Neural progenitor cell (in vitro differentiated cells): Measurements from ENCODE around the gene CST11.

Source experiments
- EZH2phosphoT487 ChIP-seq: fragments of 200-600 bp; sonication (generic); IDR thresholded peaks from 2 replicates; pipeline ENCODE4 v1.6.1; 2017; ENCODE audit warnings: antibody characterized with exemption
- TF ChIP-seq, protein P1 (sequence below): fragments of 200-600 bp; sonication (generic); IDR thresholded peaks from 2 replicates; pipeline ENCODE4 v1.5.1; 2017; ENCODE audit warnings: antibody characterized with exemption, mild to moderate bottlenecking

DNA sequence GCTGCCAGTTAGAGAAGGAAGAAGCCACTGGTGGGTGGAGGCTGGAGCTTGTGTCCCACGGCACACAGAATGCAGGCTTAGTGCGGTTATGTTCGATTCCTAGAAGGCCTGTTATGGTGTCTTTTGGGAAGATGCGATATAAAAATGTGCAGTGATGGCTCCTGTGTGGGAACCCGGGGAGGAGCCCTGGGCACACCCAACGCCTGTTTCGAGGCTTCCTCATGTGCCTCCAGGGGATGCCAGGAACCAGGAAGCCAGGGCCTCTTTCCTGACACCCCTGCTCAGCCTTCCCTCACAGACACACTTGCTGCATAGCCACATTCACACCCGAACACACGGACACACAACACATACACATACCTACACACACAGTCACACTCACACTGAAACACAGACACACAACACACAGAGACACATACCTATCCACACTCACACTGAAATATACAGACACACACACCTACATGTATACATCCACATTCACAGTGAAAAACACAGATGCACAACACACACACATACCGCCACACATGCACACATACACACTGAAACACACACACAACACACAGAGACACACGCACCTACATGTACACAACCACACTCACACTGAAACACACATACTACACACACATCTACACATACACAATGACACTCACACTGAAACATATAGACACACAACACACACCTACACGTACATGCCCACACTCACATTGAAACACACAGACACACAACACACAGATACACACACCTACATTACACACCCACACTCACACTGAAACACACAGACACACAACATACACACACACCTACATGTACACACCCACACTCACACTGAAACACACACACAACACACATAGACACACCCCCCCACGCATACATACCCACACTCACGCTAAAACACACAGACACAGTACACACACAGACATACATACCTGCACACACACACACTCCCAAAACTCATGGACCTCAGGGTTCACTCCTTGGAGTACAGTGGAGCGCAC, 1.2 kb upstream of the CST11 start:
- TF ChIP-seq, protein P1, sequence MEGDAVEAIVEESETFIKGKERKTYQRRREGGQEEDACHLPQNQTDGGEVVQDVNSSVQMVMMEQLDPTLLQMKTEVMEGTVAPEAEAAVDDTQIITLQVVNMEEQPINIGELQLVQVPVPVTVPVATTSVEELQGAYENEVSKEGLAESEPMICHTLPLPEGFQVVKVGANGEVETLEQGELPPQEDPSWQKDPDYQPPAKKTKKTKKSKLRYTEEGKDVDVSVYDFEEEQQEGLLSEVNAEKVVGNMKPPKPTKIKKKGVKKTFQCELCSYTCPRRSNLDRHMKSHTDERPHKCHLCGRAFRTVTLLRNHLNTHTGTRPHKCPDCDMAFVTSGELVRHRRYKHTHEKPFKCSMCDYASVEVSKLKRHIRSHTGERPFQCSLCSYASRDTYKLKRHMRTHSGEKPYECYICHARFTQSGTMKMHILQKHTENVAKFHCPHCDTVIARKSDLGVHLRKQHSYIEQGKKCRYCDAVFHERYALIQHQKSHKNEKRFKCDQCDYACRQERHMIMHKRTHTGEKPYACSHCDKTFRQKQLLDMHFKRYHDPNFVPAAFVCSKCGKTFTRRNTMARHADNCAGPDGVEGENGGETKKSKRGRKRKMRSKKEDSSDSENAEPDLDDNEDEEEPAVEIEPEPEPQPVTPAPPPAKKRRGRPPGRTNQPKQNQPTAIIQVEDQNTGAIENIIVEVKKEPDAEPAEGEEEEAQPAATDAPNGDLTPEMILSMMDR: no peak
- TF ChIP-seq EZH2phosphoT487: no peak
